CD4-positive, alpha-beta T cell treated with Interleukin-1 beta for 1 hour (primary cell): ENCODE measurements around the gene ST8SIA1.

ENCODE experiments used
- DNase-seq, 2 donors: peaks; one replicate each; pipeline ENCODE4 v3.0.0-alpha.2; 2020 to 2022

The ST8SIA1 gene

DNA sequence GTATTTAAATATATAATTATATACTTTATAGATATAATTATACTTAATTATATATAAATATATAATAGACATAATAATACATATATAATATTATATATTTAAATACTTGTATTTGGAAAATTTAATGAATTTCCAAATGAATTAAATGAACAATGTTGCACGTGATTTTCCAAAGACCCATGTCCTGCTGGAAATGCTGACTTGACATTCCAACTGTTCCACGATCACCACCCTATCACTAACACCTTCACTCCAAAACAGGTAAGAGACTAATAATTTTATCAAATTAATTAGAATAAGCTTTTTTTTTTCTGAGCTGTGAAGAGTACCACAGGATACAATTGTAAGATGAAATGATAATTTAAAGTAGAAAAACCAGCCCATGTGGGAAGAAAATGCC lies 103.4 kb downstream of the ST8SIA1 start:
- DNase-seq: no peak

GRCh38 chr12:22230280-22230794 lies 104.2 kb downstream of the ST8SIA1 start:
- no peak for DNase-seq

DNA sequence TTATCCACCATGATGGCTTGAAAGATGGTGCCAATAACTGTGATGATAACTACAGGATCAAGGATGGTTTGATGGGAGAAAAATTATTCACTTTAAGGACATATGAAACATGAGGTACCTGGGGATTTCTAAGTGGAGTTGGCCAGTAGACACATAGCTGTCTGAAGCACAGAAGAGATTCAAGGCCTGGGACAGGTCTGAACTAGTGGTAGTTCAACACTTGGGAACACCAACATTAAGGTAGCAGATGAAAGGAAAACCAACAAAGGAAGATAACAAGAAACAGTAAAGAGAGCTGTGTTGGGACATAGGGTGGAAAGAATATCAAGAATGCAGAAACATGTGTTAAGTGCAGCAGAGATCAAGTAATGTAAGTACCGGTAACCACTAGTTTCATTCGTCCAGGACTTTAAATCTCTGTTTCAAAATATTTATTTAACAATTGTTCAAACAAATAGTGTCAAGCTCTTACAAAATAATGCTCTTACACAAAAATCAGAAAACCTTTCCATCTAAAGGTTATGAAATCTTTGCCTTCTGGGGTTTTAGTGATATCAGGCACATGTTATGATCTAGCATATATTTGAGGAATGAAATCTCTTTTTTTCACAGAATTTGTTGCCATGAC lies 104.7 kb downstream of the ST8SIA1 start:
- no peak for DNase-seq

GRCh38 chr12:22228022-22228875 lies 106.3 kb downstream of the ST8SIA1 start:
- no peak for DNase-seq

DNA sequence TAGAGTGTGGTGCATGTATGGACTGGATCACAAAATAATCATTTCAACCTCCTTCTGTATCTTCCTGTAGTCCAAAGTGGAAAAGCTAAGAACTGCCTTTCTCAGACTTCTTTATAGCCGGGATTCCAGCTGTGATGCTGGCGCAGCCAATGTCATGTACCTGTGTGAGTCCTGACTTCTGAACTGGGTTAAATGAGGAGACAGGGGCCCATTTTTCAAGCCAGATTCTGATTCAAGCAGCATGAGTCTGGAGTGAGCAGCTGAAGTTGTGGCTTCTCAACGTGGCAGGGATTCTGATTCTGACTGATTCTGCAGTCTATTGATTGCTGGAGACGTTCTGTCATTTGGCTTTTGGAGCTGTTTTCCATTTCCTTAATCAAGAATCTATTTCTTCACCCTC lies 111.2 kb downstream of the ST8SIA1 start:
- no peak for DNase-seq

- no peak for DNase-seq
These were observed 117.0 kb downstream of the ST8SIA1 start for GRCh38 chr12:22217556-22217955.

GRCh38 chr12:22215467-22216253 lies 118.8 kb downstream of the ST8SIA1 start:
- no peak for DNase-seq

GRCh38 chr12:22211128-22211527 lies 123.4 kb downstream of the ST8SIA1 start:
- no peak for DNase-seq

- DNase-seq: no peak
These were observed 125.1 kb downstream of the ST8SIA1 start for GRCh38 chr12:22209422-22209821.

DNA sequence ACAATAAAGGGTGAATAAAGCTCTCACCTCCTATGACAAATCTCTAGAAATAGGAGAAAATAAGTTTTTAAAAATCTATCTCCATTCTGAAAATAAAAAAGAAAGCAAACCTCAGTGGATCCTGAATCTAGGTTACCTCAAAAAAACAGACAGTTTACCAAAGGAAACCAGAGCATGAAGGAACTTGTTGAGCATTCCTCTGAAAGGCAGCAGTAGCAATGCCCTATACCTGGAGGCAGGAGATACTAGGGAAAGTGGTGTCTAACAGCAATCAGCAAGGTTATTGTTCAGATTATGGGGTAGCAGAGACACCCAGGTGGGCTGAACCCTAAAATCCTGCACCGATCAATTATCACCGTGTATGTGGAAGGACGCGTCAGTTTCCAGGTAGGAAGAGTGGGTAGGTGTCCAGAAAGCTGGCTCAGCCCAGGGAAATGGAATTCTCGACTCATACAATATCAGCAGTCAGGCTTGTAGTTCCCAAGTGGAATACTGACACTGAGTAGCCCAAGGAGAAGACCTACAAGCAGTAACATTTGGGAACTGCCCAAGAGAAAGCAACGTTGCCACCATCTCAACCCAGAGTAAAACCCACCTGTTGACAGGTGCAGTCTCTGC lies 128.3 kb downstream of the ST8SIA1 start:
- DNase-seq: no peak

DNA sequence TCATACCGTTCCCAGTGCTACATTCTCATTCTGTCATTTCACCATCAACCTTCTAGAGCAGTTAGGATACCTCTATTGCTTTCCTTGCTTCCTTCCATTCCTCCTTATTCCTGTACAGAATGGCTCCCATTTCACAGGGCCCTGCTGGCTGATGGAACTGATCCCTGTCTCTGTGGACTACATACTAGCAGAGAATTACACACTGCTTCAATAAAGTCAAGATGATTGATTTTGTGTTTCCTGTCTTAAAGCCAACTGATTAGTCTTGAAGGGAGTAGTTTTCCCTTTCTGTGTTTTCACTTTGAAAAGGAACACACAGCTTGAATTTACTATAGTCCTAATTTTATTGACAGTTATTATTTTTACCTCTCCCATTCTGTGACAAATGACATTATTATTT lies 130.1 kb downstream of the ST8SIA1 start:
- no peak for DNase-seq

DNA sequence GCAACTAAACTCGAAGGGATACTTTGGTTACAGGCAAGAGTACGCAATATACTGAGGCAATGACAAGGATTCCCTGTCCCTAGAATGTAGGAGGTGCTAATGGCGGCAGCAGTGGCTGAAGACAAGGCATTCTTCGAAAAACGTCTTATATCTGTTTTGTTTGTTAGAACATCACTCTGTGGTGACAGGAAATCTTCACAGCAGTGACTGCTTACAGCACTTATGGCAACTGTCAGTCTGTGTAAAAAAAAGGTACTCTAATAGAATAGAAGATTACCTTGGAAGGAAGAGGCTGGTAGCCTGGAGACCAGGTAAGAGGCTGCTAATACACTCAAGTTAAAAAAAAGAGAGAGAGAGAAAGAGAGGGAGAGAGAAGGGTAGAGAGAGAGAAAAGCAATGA lies 131.7 kb downstream of the ST8SIA1 start:
- no peak for DNase-seq

DNA sequence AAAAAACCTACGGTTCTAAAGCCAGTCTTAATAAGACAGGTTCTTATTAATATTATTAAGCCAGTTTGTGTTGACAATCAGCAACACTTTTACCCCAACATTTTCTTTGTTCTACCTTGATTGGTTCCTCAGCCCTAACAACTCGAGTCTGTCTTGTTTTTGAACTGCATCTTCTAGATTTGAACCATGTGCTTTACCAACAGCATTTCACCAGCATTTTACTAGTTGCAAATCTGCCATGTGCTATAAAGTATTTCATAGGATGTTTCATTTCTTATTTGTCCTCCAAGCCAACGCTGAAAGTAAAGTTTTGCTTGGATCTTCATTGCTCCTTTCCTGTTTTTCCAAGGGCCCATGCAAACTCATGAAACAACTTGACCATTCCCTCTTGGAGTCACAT lies 133.4 kb downstream of the ST8SIA1 start:
- DNase-seq: no peak

DNA sequence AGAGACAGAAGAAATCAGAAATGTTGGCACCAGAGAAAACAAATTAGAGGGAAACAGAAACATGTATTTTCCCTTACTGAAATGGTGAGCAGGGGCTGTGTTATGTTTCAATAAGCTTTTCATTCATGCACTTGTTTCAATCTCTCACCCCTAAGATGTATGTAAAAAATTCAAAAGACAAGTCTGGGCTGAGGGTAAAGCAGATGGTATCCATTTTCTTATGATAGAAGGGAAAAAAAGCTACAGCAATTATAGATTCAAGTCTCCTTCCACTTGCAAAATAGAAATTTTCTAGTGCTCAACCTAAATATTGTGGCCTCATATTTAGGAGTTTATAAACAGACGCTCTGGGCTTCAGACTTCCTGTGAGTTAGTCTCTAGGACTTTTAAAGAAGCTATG lies 138.3 kb downstream of the ST8SIA1 start:
- no peak for DNase-seq

- no peak for DNase-seq
These were observed 143.5 kb downstream of the ST8SIA1 start for GRCh38 chr12:22190969-22191368.

GRCh38 chr12:22188431-22188830 lies 146.1 kb downstream of the ST8SIA1 start:
- DNase-seq: no peak

GRCh38 chr12:22180705-22181104 lies 153.8 kb downstream of the ST8SIA1 start:
- DNase-seq: no peak

GRCh38 chr12:22173177-22173576 lies 161.3 kb downstream of the ST8SIA1 start:
- DNase-seq: peak in 1 of 2 donors; percentile 8

GRCh38 chr12:22172501-22172900 lies 162.0 kb downstream of the ST8SIA1 start:
- no peak for DNase-seq

- DNase-seq: no peak
These were observed 165.1 kb downstream of the ST8SIA1 start for GRCh38 chr12:22169376-22169775.

GRCh38 chr12:22164139-22164538 lies 170.4 kb downstream of the ST8SIA1 start:
- peak; percentile 11 to 39 for DNase-seq

DNA sequence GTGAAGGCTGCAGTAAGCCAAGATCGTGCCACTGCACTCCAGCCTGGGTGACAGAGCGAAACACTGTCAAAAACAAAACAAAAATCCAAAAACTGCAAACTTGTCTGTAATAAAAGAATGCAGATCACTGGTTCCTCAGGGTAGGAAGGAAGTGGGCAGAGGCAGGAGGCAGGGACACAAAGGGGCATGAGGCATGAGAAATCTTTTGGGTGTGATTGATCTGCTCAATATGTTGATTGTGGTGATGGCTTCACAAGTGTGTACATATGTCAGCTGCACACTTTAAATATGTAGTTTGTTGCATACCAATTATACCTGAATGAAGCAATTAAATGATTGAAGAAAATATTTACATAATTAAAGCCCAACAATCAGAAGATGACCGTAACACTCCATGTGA lies 170.9 kb downstream of the ST8SIA1 start:
- peak in 1 of 2 donors; percentile 25 for DNase-seq
